Measurements from ENCODE around the gene OSTN.
A peak's percentile ranks its signal among the peaks of the same experiment; 100 is the strongest.
"Not testable (repeated sequence)": the region's sequence is repeated elsewhere in the genome, so short reads cannot be mapped to it uniquely, and the experiment has no call there.

OSTN gene, protein sequence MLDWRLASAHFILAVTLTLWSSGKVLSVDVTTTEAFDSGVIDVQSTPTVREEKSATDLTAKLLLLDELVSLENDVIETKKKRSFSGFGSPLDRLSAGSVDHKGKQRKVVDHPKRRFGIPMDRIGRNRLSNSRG

GRCh38 chr3:191198932-191199331 is at the start of gene OSTN:
Gene OSTN, plus strand, starts transcription at chr3:191199241. Its CDS starts 13,292 bp downstream, at chr3:191212533.
- no peak for DNase-seq

- no peak for DNase-seq
Observed at GRCh38 chr3:191151653-191152052, 47.4 kb upstream of the OSTN start.

DNA sequence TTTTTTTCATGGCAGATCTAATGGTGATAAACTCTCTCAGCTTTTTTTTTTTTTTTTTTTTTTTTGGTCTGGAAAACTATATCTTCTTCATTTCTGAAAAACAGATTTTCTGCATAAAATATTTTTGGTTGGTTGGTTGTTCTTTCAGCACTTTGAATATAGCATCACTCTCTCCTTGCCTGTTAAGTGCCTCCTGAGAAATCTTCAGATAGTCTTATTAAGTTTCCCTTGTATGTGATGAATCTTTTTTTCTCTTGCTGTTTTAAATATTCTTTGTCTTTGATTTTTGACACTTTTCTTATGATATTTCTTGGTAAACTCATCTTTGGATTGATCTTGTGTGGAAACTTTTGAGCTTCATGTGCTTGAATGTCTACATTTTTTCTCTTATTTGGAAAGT is 44.2 kb upstream of the OSTN start:
- no peak for DNase-seq

DNA sequence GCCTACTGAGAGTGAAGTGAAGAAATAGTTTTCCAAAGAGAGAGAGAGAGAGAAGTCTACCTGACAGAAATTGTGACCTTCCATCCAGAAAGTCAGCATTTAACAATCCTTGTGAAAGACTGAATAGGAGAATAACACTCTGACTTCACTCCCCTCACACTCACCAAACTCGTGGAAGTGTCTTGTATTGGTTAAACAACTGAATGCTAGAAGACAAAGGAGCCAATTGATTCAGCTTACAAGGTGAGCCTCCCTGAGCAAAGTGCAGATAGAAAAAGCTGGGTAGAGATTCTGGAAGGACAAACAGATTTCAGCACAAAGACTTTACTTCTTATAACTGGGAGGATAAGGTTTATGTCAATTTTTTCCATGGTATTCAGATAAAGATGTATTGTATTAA is 40.8 kb upstream of the OSTN start:
- no peak for DNase-seq

- DNase-seq, result no peak
Observed at GRCh38 chr3:191158815-191159214, 40.2 kb upstream of the OSTN start.

DNA sequence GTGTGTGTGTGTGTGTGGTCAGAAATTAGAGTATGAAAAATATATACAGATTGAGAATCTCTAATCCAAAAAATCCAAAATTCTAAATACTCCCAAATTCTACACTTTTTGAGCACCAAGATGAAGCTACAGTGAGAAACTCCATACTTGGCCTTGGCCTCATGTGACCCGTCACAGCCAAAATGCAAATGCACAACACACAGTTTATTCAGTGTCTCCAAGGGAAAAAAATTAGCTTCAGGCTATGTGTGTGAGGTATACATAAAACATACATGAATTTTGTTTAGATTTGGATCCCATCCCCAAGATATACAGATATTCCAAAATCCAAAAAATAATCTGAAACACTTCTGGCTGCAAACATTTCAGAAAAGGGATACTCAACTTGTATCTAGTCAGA is 33.2 kb upstream of the OSTN start:
- no peak for DNase-seq

DNA sequence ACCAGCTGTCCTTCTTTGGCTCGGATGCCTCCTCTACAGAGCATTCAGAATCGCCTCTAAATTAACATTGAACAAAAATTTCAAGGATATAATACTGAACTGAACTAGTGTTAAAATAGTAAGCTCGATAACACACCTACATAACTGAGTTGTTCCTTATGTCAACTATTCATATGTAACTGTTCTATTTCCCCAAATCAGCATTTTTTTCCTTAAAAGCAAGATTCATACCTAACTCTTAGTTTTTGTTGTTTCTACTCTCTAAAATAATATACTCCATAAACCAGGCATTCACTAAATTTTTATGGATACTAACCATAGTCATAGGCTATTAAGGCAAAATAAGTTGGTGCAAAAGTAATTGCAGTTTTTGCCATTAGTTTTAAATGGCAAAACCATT is 32.7 kb upstream of the OSTN start:
- no peak for DNase-seq

GRCh38 chr3:191169566-191169965 is 29.5 kb upstream of the OSTN start:
- no peak for DNase-seq

- DNase-seq, result no peak
Observed at GRCh38 chr3:191170097-191170496, 28.9 kb upstream of the OSTN start.

DNA sequence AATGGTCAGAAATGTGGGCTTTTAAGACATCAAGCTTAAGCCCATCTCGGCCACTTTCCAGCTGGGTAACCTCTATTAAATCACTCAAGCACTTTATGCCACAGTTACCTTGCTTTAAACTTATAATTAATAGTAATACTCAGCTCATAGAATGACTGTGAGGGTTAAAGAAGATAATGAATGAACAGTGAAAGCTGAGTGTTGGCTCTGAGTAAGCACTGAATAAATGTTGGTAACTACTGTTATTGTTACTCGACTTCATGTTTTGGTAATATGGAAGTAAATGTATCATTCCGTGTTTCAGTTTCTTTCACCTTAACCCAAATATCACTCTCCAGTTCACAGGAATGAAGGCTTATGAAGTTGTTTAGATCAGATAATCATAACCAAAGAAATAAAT is 23.9 kb upstream of the OSTN start:
- DNase-seq, result no peak

GRCh38 chr3:191176038-191176785 is 22.8 kb upstream of the OSTN start:
- no peak for DNase-seq

GRCh38 chr3:191185382-191185781 is 13.7 kb upstream of the OSTN start:
- DNase-seq, result not testable (repeated sequence)

DNA sequence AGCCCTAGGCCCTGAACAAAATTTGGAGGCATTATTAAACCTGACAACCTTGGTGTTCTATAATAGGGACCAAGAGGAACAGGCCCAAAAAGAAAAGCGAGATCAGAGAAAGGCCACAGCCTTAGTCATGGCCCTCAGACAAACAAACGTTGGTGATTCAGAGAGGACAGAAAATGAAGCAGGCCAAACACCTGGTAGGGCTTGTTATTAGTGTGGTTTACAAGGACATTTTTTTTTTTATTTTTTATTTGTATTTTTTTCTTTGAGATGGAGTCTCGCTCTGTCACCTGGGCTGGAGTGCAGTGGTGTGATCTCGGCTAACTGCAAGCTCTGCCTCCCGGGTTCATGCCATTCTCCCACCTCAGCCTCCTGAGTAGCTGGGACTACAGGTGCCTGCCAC is 10.8 kb upstream of the OSTN start:
- not testable (repeated sequence) for DNase-seq

GRCh38 chr3:191192270-191192669 is 6.8 kb upstream of the OSTN start:
- DNase-seq, result not testable (repeated sequence)

DNA sequence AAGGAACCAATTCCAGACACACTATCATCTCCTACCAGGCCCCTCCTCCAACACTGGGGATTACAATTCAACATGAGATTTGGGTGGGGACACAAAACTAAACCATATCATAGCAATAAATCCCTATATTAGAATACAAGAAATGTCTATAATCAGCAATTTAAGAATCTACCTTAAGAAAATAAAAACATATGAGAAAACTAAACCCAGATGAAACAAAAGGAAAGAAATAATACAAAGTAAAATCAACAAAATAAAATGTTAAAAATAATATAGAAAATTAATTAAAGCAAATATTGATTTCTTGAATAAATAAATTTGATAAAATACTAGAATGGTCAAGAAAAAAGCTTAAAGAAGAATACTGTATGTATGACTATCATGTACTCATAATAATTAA is 6.1 kb upstream of the OSTN start:
- no peak for DNase-seq

- DNase-seq, result peak; percentile 42
Observed at GRCh38 chr3:191197761-191198306, 1.2 kb upstream of the OSTN start.

DNA sequence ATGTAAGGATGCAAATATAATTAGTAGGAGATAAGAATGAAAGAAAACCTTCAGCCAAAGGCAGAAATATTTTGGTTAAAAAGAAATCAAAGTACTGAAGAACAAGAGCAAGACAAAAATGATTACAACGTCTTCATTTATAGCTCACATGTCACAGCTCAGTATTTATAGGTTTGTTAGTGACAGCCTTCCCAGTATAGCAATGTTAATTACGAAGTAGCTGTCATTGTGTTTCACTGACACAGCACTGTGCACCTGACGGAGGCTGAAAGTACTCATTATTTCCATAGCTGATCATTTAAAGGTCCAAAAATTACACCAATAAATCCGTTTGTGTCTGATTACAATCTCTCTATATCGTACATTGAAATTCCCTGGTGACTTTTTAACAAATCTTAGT is 561 bp upstream of the OSTN start:
- no peak for DNase-seq

- no peak for DNase-seq
Observed at GRCh38 chr3:191210032-191210431, 11.0 kb downstream of the OSTN start.

DNA sequence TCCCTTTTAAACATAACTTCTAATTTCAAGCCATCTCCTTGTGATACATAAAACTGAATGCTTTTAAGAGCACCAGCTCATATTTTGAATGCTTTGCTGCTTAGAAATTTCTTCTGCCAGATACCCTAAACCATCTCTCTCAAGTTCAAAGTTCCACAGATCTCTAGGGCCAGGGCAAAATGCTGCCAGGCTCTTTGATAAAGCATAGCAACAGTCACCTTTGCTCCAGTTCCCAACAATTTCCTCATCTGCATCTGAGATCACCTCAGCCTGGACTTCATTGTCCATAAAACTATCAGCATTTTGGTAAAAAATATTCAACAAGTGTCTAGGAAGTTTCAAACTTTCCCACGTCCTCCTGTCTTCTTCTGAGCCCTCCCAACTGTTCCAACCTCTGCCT is 17.5 kb downstream of the OSTN start:
- no peak for DNase-seq

DNA sequence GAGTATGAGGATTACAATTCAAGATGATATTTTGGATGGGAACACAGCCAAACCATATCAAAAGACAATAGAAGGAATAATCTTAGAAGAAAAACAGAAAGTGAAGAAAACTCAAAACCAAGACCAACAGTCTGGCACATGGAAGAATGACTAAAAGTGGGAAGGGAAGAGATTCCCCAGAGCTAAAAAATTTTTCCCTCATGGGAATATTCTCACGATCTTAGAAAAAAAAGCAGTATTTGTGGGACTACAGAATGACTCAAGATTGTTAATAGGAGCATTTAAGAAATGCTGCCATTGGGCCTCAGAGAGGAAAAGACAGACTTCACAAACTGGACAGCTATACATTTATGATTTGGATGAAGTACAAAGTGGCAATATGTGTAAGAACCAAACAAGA is 18.3 kb downstream of the OSTN start:
- DNase-seq, result no peak

DNA sequence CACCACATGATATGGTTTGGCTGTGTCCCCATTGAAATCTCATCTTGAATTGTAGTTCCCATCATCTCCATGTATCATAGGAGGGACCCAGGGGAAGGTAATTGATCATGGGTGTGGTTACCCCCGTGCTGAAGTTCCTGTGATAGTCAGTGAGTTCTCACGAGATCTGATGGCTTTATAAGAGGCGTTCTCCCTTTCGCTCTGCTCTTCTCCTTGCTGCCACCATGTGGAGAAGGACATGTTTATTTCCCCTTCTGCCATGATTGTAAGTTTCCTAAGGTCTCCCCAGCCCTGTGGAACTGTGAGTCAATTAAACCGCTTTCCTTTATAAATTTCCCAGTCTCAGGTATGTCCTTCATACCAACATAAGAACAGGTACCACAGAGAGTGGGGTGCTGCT is 21.9 kb downstream of the OSTN start:
- no peak for DNase-seq

GRCh38 chr3:191221638-191222037 is 22.6 kb downstream of the OSTN start:
- no peak for DNase-seq

GRCh38 chr3:191227541-191227940 is 28.5 kb downstream of the OSTN start:
- no peak for DNase-seq

GRCh38 chr3:191234216-191234615 is 35.2 kb downstream of the OSTN start:
- no peak for DNase-seq

Measured in NCI-H1105 (cell line).